SU-DHL-6 (cell line): ENCODE data around the gene TCAF1.
"Not testable (repeated sequence)": the region's sequence is repeated elsewhere in the genome, so short reads cannot be mapped to it uniquely, and the experiment has no call there.

Source experiments
- CTCF ChIP-seq: fragments of 200-600 bp; sonication (generic); IDR thresholded peaks from one replicate; pipeline ENCODE4 v1.5.1; 2017; ENCODE audit warnings: antibody characterized with exemption, mild to moderate bottlenecking, low read length, moderate library complexity; ENCODE audit not compliant: insufficient read depth, poor library complexity, severe bottlenecking
- EZH2phosphoT487 ChIP-seq: fragments of 200-600 bp; sonication (generic), shearing (Covaris generic); conservative IDR thresholded peaks from 2 replicates; pipeline ENCODE4 v1.6.1; 2018; ENCODE audit warnings: mild to moderate bottlenecking, antibody characterized with exemption, low read length, moderate library complexity, mixed read lengths

- TF ChIP-seq CTCF, EZH2phosphoT487: not testable (repeated sequence)
These were observed 61.9 kb downstream of the TCAF1 start for GRCh38 chr7:143840062-143840461.
